HepG2 (cell line): ENCODE measurements around the gene LHFPL6.

Experiments
- POLR2AphosphoS5 ChIP-seq: IDR thresholded peaks from 2 replicates; pipeline ENCODE4 v1.6.1; 2012; ENCODE audit warnings: low read depth, low read length
- SRSF1 ChIP-seq: fragments of 200-400 bp; formaldehyde crosslinking; optimal IDR thresholded peaks from 2 replicates; pipeline ENCODE3; 2017; ENCODE audit warnings: mild to moderate bottlenecking, low read depth, low read length, moderate library complexity
- TF ChIP-seq, protein P1 (sequence below): sonication (generic); formaldehyde crosslinking; IDR thresholded peaks from 2 replicates; pipeline ENCODE4 v1.9.0; 2021; ENCODE audit warnings: missing genetic modification reagents, mild to moderate bottlenecking, borderline replicate concordance

DNA sequence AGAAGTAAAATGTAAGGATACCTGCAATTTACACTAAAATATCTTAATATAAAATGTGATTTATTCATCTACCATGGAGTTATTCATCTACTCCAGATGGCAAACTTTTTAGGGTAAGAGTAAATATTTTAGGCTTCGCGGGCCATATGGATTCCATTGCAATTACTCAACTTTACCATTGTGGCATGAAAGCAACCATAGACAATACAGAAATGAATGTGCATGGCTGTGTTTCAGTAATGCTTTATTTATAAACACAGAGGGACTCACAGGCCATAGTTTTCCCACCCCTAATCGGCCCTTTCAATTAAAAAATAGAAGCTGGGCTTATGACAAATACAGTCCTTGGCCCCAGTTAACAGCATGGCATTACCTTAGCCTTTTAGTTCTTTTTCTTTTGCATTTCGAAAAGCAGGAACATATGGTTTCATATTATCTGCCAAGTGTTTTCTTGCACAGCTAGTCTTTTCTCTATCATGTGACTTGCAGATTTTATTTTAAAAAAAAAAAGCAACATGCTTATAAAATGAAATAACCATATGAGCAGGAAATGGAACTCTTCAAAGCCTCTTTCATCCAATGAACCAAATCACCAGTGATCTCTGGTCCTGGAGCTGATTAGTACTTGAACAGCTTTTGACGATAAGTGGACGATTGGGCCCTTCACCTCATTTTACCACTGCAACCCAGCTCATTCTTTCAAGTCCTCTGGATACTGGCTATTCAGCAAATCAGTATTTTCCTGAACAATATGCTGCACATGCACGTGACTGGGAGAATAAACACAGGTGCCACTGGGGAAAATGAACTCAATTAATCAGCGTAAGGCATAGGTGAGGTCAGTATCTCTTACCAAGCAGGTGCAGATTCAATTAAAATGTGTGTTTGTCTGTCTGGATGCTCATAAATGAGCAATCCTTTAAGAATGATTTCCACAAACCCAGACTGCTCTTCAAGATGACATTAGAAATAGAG is 63.9 kb downstream of the LHFPL6 start:
- TF ChIP-seq, protein P1, sequence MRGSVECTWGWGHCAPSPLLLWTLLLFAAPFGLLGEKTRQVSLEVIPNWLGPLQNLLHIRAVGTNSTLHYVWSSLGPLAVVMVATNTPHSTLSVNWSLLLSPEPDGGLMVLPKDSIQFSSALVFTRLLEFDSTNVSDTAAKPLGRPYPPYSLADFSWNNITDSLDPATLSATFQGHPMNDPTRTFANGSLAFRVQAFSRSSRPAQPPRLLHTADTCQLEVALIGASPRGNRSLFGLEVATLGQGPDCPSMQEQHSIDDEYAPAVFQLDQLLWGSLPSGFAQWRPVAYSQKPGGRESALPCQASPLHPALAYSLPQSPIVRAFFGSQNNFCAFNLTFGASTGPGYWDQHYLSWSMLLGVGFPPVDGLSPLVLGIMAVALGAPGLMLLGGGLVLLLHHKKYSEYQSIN (CRISPR knock-in tag), result no peak
- TF ChIP-seq SRSF1 (no peak), POLR2AphosphoS5 (no peak)
